Prostate gland (tissue), 2 donors: Measurements from ENCODE around the gene FGF7.

Source experiments
- POLR2A ChIP-seq: fragments of 450-650 bp; IDR thresholded peaks from one replicate; pipeline ENCODE4 v1.6.1; 2016; ENCODE audit warnings: antibody characterized with exemption, mild to moderate bottlenecking
- POLR2AphosphoS5 ChIP-seq: sonication (generic); formaldehyde crosslinking; IDR thresholded peaks from one replicate; pipeline ENCODE4 v1.6.1; 2017; ENCODE audit warnings: antibody characterized with exemption
- TF ChIP-seq, protein P1 (sequence below), 4 experiments: fragments of 200-600 bp in 2 of 4; fragments of 450-650 bp in 2 of 4; sonication (generic) in 2 of 4; IDR thresholded peaks; 1 replicate in 3 of 4; 2 replicates in 1 of 4; pipeline ENCODE4 v1.5.1; 2016 to 2019; ENCODE audit warnings: antibody characterized with exemption in 4 of 4, mild to moderate bottlenecking in 2 of 4, moderate library complexity in 2 of 4

DNA sequence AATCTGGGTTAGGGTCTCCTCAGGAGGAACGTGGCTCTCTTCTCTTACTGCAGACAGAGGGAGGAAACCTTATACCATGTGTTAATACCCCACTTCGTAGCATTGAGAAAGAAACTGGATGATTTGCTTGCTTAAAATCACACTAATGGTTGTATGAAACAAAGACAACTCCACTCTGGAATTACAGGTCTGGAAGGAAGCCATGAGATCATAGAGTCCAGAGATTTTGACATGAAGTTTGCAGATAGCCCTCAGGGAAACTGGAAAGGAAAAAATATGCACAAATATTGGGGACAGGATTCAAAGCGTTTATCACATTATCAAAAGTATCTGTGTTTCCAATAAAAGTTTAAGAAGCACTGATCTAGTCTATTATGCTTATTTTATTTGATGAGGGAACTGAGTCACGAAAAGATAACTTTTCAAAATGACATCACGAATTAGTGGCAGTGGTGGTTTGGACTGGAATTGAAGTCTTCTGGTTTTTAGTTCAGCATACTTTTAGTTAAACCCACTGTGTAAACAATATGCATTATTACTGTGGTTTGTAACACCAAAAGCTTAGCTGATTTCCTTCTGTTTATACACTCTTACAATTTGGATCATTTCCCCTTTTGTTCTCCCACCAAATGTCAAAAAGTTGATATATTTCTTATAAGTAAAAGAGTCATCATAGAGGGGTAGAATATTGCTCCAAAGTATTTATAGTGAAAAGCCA lies 16.8 kb downstream of the FGF7 start:
- TF ChIP-seq, protein P1, sequence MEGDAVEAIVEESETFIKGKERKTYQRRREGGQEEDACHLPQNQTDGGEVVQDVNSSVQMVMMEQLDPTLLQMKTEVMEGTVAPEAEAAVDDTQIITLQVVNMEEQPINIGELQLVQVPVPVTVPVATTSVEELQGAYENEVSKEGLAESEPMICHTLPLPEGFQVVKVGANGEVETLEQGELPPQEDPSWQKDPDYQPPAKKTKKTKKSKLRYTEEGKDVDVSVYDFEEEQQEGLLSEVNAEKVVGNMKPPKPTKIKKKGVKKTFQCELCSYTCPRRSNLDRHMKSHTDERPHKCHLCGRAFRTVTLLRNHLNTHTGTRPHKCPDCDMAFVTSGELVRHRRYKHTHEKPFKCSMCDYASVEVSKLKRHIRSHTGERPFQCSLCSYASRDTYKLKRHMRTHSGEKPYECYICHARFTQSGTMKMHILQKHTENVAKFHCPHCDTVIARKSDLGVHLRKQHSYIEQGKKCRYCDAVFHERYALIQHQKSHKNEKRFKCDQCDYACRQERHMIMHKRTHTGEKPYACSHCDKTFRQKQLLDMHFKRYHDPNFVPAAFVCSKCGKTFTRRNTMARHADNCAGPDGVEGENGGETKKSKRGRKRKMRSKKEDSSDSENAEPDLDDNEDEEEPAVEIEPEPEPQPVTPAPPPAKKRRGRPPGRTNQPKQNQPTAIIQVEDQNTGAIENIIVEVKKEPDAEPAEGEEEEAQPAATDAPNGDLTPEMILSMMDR (IDR thresholded peaks at IDR 0.05) = no peak
- TF ChIP-seq POLR2AphosphoS5 (no peak), POLR2A (no peak)
